Activated naive CD4-positive, alpha-beta T cell treated with anti-CD3 and anti-CD28 coated beads, Interleukin-2, amount 50 U/mL, for 16 hours (primary cell): Measurements from ENCODE around the gene FYCO1.
A peak's percentile ranks its signal among the peaks of the same experiment; 100 is the strongest.

Source experiments
- DNase-seq: peaks from one replicate; pipeline ENCODE4 v3.0.0-alpha.2; 2020

The FYCO1 gene

GRCh38 chr3:45880725-45881077 lies 114.9 kb downstream of the FYCO1 start:
- no peak for DNase-seq

- no peak for DNase-seq
These were observed 117.5 kb downstream of the FYCO1 start for GRCh38 chr3:45878124-45878523.

GRCh38 chr3:45874677-45875346 lies 120.8 kb downstream of the FYCO1 start:
- no peak for DNase-seq

- DNase-seq, result no peak
These were observed 122.0 kb downstream of the FYCO1 start for GRCh38 chr3:45873638-45874037.

- DNase-seq, result no peak
These were observed 122.6 kb downstream of the FYCO1 start for GRCh38 chr3:45873036-45873435.

- DNase-seq, result no peak
These were observed 123.1 kb downstream of the FYCO1 start for GRCh38 chr3:45872569-45872968.

GRCh38 chr3:45871780-45872179 lies 123.8 kb downstream of the FYCO1 start:
- no peak for DNase-seq

GRCh38 chr3:45870099-45870498 lies 125.5 kb downstream of the FYCO1 start:
- DNase-seq, result peak; percentile 43

GRCh38 chr3:45869638-45870037 lies 126.0 kb downstream of the FYCO1 start:
- no peak for DNase-seq

- no peak for DNase-seq
These were observed 127.0 kb downstream of the FYCO1 start for GRCh38 chr3:45868650-45869049.

GRCh38 chr3:45868213-45868612 lies 127.4 kb downstream of the FYCO1 start:
- no peak for DNase-seq
